Uterus (tissue), 2 donors: ENCODE results near the gene STK39.

Source experiments
- CTCF ChIP-seq, 4 experiments: fragments of 200-600 bp in 2 of 4; fragments of 450-650 bp in 2 of 4; sonication (generic) in 2 of 4; IDR thresholded peaks; one replicate each; pipeline ENCODE4 v1.5.1; 2016 to 2019; ENCODE audit warnings: antibody characterized with exemption in 4 of 4, mild to moderate bottlenecking in 2 of 4, moderate library complexity in 1 of 4
- POLR2A ChIP-seq, 2 donors: fragments of 450-650 bp; IDR thresholded peaks; one replicate each; pipeline ENCODE4 v1.6.1; 2016; ENCODE audit warnings: antibody characterized with exemption in 2 of 2, mild to moderate bottlenecking in 1 of 2, moderate library complexity in 1 of 2

DNA sequence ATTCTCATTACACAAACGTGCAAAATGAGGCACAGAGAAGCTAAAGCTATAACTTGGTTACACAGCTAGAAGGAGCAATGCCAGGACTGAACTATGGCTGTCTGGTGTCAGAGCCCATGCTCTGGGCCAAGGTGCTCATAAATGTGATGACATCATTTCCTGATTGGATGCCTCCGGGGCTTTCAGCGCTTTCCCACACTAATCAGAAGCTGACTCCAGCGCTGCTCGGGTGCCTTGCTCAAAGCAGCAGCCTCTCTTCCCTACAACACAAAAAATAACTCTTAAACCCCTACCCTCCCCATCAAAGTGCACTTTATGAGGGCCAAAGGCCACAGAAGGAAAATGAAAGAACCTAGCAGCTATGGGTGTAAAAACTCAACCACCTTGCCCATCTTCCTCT, 90.7 kb downstream of the STK39 start:
- TF ChIP-seq CTCF (IDR thresholded peaks at IDR 0.05) = no peak
- TF ChIP-seq POLR2A (IDR thresholded peaks at IDR 0.05) = no peak
